Smooth muscle cell (in vitro differentiated cells): Measurements from ENCODE around the gene HAUS7. TPM values are rescaled to one million over a fixed set of nuclear protein-coding genes. Genes with fewer than 3 reads are reported as not detected.
A peak's percentile ranks its signal among the peaks of the same experiment; 100 is the strongest.

Source experiments
- DNase-seq: peaks from one replicate; lab custom pipeline; 2025; ENCODE audit not compliant: unreplicated experiment; lab: John Stamatoyannopoulos, UW
- H2AFZ ChIP-seq: fragments of 200-600 bp; sonication (generic); 2 replicates; pipeline ENCODE4 v1.6.0; 2016; ENCODE audit warnings: antibody characterized with exemption, low read depth, mild to moderate bottlenecking
- H3F3A ChIP-seq: fragments of 200-600 bp; sonication (generic); 2 replicates; pipeline ENCODE4 v1.6.0; 2017; ENCODE audit warnings: antibody characterized with exemption, low read depth
- H3K27ac ChIP-seq: fragments of 200-600 bp; sonication (generic); 2 replicates; pipeline ENCODE4 v1.5.1; 2016; ENCODE audit warnings: low read depth, mild to moderate bottlenecking
- H3K27me3 ChIP-seq: fragments of 200-600 bp; sonication (generic); 2 replicates; pipeline ENCODE4 v1.6.1; 2016; ENCODE audit warnings: low read depth, mild to moderate bottlenecking
- H3K36me3 ChIP-seq: fragments of 200-600 bp; sonication (generic); 2 replicates; pipeline ENCODE4 v1.5.1; 2016; ENCODE audit warnings: low read depth
- H3K4me1 ChIP-seq: fragments of 200-600 bp; sonication (generic); 2 replicates; pipeline ENCODE4 v1.5.1; 2016; ENCODE audit warnings: low read depth
- H3K4me2 ChIP-seq: fragments of 200-600 bp; sonication (generic); 2 replicates; pipeline ENCODE4 v1.6.0; 2016; ENCODE audit warnings: mild to moderate bottlenecking
- H3K4me3 ChIP-seq: fragments of 200-600 bp; sonication (generic); 2 replicates; pipeline ENCODE4 v1.5.1; 2016; ENCODE audit warnings: mild to moderate bottlenecking
- H3K79me2 ChIP-seq: fragments of 200-600 bp; sonication (generic); 2 replicates; pipeline ENCODE4 v1.6.0; 2016; ENCODE audit warnings: low read depth, mild to moderate bottlenecking
- H3K9ac ChIP-seq: fragments of 200-600 bp; sonication (generic); 2 replicates; pipeline ENCODE4 v1.6.0; 2016; ENCODE audit warnings: low read depth
- H3K9me3 ChIP-seq: fragments of 200-600 bp; sonication (generic); replicated peaks from 2 replicates; pipeline ENCODE4 v1.5.1; 2016; ENCODE audit warnings: low read depth
- H4K20me1 ChIP-seq: fragments of 200-600 bp; sonication (generic); 2 replicates; pipeline ENCODE4 v1.6.0; 2016; ENCODE audit warnings: low read depth
- WGBS: methylation state at CpG from one replicate; pipeline ENCODE4 v1.1.7; 2016; ENCODE audit warnings: low lambda C conversion rate; 5-methylcytosine and 5-hydroxymethylcytosine counted together
- polyA plus RNA-seq: library from polyadenylated mRNA; unstranded; fragments of >200 nt; fragmentation: Nextera tagmentation; extraction: Ambion mirVana; gene quantifications from 2 replicates; pipeline ENCODE4 v1.2.1, GENCODE V29; 2016
- total RNA-seq: library from RNA; depleted of rRNA; stranded (reverse); fragments of >200 nt; gene quantifications from 2 replicates; pipeline ENCODE4 v1.2.3, GENCODE V29; 2014
- TF ChIP-seq, protein P1 (sequence below): fragments of 200-600 bp; sonication (generic); IDR thresholded peaks from 2 replicates; pipeline ENCODE4 v1.5.1; 2017; ENCODE audit warnings: borderline replicate concordance, mild to moderate bottlenecking, antibody characterized with exemption; ENCODE audit not compliant: insufficient read depth, poor library complexity, severe bottlenecking

Gene HAUS7
- total and polyA plus RNA-seq, 2 experiments from 2014 or later = 18.5 to 27.4 TPM

DNA sequence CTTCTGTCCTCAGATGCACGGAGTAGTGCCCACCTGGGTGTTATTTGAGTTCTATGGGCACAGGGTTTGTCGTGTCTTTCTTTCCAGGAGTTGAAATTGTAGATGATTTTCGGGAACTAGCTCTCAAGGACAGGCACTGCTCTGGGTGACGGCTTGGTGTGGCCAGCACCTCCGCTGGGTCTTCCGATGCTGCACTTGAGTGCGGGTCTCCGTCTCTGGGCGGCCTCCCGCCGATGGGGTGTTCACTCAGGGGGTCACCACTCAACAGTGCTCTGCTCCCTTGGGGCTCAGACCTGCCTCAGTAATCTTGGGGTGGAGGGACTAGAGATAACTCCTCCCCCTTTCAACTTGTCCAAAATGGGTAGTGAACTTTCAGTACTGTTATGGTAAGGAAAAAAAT is 56.6 kb downstream of the HAUS7 start:
- no peaks in the 10 kb centered on the region for H3F3A ChIP-seq
- no peak overlapping the region for H3K27ac ChIP-seq
- no peak overlapping the region for H3K4me3 ChIP-seq
- no peak overlapping the region for H2AFZ ChIP-seq
- no peak overlapping the region for H3K9ac ChIP-seq
- H3K4me2 ChIP-seq = no peak overlapping the region
- 80% methylated on average over 11 of the region's 11 CpGs for WGBS
- H4K20me1 ChIP-seq = no peaks in the 10 kb centered on the region
- H3K36me3 ChIP-seq = no peaks in the 10 kb centered on the region
- no peaks in the 10 kb centered on the region for H3K4me1 ChIP-seq
- H3K9me3 ChIP-seq = no peaks in the 10 kb centered on the region
- no peak for DNase-seq
- no peaks in the 10 kb centered on the region for H3K79me2 ChIP-seq
- TF ChIP-seq, protein P1, sequence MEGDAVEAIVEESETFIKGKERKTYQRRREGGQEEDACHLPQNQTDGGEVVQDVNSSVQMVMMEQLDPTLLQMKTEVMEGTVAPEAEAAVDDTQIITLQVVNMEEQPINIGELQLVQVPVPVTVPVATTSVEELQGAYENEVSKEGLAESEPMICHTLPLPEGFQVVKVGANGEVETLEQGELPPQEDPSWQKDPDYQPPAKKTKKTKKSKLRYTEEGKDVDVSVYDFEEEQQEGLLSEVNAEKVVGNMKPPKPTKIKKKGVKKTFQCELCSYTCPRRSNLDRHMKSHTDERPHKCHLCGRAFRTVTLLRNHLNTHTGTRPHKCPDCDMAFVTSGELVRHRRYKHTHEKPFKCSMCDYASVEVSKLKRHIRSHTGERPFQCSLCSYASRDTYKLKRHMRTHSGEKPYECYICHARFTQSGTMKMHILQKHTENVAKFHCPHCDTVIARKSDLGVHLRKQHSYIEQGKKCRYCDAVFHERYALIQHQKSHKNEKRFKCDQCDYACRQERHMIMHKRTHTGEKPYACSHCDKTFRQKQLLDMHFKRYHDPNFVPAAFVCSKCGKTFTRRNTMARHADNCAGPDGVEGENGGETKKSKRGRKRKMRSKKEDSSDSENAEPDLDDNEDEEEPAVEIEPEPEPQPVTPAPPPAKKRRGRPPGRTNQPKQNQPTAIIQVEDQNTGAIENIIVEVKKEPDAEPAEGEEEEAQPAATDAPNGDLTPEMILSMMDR = no peak
- no peaks in the 10 kb centered on the region for H3K27me3 ChIP-seq

DNA sequence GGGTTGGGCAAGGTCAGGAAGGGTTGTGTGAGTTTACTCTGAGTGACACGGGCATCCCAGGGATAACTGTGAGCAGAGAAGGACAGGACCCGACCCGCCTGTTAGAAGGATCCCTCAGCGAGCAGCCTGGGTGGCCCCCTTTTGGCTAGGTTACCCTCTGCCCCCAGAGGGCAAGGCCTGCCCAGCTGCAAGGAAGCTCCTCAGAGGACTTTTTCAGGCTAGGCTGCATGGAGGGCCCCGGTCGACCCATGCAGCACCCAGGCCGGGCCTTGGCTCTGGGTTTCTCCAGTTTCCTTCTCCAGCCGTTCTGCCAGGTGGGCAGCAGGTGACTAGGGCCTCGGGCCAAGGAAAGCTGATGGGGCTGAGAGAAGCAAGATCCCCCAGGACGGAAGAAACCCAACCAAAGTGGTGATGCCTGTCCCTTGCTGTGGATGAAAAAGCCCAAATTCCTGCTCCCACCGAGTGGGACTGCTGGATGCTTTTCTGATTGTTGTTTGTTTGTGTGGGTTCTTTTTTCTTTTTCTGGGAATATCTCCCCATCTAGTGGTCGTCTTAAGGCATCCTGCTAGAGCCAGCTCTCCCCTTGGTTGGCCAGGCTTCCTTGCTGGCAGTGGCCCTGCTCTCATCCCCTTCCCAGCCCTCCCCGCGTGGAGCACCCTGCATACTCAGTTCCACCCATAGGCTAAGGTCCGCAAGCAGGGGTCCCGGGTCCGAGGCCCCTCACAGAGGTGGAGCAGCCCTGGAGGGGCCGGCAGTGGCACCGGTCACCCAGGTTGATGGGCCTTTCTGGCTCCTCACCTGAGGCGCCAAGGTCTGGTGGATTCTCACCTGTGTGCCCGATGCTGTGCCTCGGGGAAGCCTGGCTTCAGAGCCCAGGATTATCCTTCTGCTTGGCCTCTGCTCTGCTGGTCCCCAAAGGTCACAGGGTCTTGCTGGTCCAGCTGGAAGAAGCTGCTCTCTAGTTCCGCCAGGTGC is 57.3 kb downstream of the HAUS7 start:
- no peaks in the 10 kb centered on the region for H3K4me1 ChIP-seq
- no peaks in the 10 kb centered on the region for H3F3A ChIP-seq
- H3K79me2 ChIP-seq = no peaks in the 10 kb centered on the region
- no peak overlapping the region for H3K4me2 ChIP-seq
- H3K9ac ChIP-seq = no peak overlapping the region
- H3K27ac ChIP-seq = no peak overlapping the region
- 79% methylated on average over 23 of the region's 23 CpGs for WGBS
- no peaks in the 10 kb centered on the region for H4K20me1 ChIP-seq
- H3K36me3 ChIP-seq = no peaks in the 10 kb centered on the region
- H2AFZ ChIP-seq = no peak overlapping the region
- H3K9me3 ChIP-seq = no peaks in the 10 kb centered on the region
- no peaks in the 10 kb centered on the region for H3K27me3 ChIP-seq
- TF ChIP-seq, protein P1 = peak; percentile 10
- H3K4me3 ChIP-seq = no peak overlapping the region
- DNase-seq = no peak

DNA sequence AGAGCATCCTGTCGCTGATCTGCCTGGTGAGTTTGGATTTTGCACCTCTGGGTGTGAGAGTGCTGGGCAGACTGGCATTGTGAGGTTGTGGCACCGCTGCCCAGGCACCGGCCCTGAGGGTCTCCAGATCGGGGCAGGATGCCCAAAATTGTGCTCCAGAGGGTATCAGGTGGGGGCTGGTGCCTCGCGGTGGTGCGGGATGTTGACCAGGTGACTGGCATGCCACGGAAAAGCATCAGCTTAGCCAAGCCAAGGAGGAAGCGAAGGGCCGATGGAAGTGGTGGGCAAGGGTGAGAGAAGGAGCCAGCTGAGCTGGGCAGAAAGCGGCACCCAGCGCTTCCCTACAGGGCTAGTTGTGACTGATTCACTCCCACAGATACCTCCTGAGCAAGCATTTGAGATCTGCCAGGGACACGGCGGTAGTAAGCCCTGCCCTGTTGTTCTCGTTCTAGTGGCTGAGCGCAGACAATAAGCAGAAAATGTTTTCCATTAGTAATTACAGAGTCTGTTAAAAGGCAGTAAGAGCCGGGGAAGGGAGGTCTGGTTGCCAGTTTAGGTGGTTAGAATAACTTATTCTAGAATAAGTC is 58.3 kb downstream of the HAUS7 start:
- Histone ChIP-seq H3F3A (no peaks in the 10 kb centered on the region), H2AFZ (no peak overlapping the region), H3K4me2 (peak overlapping the region; percentile 88), H3K27ac (no peak overlapping the region), H3K9ac (no peak overlapping the region), H3K79me2 (no peaks in the 10 kb centered on the region), H3K27me3 (no peaks in the 10 kb centered on the region), H3K4me1 (no peaks in the 10 kb centered on the region), H3K36me3 (no peaks in the 10 kb centered on the region), H3K9me3 (no peaks in the 10 kb centered on the region), H4K20me1 (no peaks in the 10 kb centered on the region), H3K4me3 (peak overlapping the region; percentile 55)
- DNase-seq = no peak
- TF ChIP-seq, protein P1 = no peak
- 79% methylated on average over 17 of the region's 17 CpGs for WGBS
